ENCODE data around the gene RYR1.
A peak's percentile ranks its signal among the peaks of the same experiment; 100 is the strongest.
"Not testable (repeated sequence)": the region's sequence is repeated elsewhere in the genome, so short reads cannot be mapped to it uniquely, and the experiment has no call there.

The RYR1 gene

DNA sequence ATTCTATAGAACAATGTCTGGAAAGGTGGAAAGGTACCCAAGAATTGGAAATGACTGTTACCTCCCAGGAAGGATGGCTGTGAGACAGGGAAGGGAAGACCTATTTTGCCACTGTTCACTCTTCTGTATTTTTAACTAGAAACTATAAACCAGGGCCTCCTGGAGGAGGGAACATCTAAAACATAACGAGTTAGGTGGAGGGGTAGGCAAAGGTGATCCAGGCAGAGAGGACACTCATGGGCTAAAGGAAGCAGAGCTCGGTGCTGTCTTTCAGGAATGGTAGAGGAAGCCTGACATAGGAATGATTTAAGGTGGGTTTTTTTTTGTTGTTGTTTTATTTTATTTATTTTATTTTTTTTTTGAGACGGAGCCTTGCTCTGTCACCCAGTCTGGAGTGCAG is 191.3 kb downstream of the RYR1 start:
- no peak for TF ChIP-seq ZFX (IDR thresholded peaks at IDR 0.05)
- TF ChIP-seq, protein P1, sequence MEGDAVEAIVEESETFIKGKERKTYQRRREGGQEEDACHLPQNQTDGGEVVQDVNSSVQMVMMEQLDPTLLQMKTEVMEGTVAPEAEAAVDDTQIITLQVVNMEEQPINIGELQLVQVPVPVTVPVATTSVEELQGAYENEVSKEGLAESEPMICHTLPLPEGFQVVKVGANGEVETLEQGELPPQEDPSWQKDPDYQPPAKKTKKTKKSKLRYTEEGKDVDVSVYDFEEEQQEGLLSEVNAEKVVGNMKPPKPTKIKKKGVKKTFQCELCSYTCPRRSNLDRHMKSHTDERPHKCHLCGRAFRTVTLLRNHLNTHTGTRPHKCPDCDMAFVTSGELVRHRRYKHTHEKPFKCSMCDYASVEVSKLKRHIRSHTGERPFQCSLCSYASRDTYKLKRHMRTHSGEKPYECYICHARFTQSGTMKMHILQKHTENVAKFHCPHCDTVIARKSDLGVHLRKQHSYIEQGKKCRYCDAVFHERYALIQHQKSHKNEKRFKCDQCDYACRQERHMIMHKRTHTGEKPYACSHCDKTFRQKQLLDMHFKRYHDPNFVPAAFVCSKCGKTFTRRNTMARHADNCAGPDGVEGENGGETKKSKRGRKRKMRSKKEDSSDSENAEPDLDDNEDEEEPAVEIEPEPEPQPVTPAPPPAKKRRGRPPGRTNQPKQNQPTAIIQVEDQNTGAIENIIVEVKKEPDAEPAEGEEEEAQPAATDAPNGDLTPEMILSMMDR (conservative IDR thresholded peaks at IDR 0.05) = no peak
- no peak overlapping the region for H3K27ac ChIP-seq

DNA sequence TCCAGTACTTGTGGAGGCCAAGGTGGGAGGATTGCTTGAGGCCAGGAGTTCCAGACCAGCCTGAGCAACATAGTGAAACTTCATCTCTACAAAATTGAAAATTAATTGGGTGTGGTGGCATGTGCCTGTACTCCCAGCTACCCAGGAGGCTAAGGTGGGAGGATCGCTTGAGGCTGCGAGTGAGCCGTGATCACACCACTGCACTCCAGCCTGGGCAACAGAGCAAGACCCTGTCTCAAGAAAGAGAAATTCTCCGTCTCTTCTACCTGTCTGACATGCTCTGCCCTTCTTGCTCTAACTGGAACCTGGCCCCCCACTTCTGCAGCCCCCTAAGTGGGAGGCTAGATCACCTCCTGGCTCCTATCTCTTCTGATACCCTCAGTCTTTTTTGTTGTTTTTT is 192.9 kb downstream of the RYR1 start:
- TF ChIP-seq, protein P1 (conservative IDR thresholded peaks at IDR 0.05) = no peak
- TF ChIP-seq ZFX (IDR thresholded peaks at IDR 0.05) = no peak

DNA sequence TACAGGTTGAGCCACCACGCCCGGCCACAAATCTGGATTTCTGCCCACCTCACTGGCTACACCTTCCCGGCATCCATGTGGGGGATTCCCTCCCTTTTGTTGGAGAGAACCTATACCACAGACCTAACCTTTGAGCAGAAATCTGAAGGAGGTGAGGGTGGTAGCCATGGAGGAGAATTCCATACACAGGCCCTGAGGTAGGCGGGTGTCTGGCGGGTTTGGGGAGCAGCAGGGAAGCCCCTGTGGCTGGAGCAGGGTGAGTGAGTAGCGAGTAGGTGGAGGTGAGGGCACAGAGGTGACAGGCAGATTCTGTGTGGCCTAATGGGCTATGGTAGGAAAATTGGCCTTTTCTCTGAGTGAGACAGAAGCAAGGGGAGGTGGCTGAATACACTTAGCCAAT is 196.1 kb downstream of the RYR1 start:
- no peak overlapping the region for H3K27ac ChIP-seq
- TF ChIP-seq ZFX (IDR thresholded peaks at IDR 0.05) = no peak
- TF ChIP-seq, protein P1 (conservative IDR thresholded peaks at IDR 0.05) = no peak

More for the DNA sequence above, 192.9 kb downstream of the RYR1 start:
- no peak overlapping the region for H3K27ac ChIP-seq

DNA sequence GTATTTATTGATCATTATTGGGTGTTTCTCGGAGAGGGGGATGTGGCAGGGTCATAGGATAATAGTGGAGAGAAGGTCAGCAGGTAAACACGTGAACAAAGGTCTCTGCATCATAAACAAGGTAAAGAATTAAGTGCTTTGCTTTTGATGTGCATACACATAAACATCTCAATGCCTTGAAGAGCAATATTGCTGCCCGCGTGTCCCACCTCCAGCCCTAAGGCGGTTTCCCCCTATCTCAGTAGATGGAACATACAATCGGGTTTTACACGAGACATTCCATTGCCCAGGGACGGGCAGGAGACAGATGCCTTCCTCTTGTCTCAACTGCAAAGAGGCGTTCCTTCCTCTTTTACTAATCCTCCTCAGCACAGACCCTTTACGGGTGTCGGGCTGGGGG is 197.8 kb downstream of the RYR1 start:
- not testable (repeated sequence) for H3K27ac ChIP-seq

DNA sequence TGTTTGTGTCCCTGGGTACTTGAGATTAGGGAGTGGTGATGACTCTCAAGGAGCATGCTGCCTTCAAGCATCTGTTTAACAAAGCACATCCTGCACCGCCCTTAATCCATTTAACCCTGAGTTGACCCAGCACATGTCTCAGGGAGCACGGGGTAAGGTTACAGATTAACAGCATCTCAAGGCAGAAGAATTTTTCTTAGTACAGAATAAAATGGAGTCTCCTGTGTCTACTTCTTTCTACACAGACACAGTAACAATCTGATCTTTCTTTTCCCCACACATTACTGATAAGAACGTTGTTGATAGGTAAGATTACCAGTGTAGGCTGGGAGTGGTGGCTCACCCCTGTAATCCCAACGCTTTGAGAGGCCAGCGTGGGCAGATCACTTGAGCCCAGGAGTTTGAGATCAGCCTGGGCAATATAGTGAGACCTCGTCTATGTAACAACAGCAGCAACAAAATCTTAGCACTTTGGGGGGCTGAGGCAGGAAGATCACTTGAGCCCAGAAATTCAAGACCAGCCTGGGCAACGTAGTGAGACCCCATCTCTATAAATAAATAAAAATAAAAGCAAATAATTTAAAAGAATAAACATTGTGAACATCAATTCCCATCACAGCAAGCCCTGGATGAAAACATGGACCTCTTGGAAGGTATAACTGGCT is 198.5 kb downstream of the RYR1 start:
- not testable (repeated sequence) for H3K27ac ChIP-seq

DNA sequence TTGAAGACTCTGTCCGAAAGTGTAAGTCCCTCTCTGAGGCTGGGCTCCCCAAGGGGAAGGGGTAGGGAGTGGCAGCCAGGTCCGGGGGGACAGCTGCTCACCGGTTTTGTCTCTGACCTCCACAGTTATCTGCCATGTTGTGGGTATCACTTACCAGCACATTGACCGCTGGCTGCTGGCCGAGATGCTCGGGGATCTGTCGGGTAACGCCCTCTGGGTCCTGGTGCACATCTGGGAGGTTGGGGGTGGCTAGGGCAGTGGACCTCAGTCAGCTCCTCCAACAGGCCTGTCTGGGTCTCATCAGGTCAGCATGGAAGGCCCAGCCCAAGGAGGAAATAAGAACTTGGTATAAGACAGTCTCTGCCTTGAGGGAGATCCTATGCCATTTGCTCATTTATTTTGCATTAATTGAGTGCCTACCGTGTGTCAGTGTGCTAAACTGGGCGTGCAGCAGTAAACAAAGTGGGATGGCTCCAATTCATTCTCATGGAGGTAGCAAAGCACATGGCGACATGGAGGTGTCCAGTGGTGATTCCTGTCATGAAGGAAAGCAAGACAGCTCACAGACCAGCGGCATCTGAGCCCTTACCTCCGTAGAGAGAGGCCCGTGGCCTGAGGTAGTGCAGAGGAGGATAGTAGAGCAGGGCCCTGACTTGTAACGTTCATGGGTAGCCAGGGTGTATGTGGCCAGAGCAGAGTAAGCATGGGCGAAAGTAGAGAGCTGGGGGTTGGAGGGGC is 199.2 kb downstream of the RYR1 start:
- H3K27ac ChIP-seq = no peak overlapping the region
- no peak for TF ChIP-seq ZFX (IDR thresholded peaks at IDR 0.05)
- TF ChIP-seq, protein P1 (conservative IDR thresholded peaks at IDR 0.05) = no peak

DNA sequence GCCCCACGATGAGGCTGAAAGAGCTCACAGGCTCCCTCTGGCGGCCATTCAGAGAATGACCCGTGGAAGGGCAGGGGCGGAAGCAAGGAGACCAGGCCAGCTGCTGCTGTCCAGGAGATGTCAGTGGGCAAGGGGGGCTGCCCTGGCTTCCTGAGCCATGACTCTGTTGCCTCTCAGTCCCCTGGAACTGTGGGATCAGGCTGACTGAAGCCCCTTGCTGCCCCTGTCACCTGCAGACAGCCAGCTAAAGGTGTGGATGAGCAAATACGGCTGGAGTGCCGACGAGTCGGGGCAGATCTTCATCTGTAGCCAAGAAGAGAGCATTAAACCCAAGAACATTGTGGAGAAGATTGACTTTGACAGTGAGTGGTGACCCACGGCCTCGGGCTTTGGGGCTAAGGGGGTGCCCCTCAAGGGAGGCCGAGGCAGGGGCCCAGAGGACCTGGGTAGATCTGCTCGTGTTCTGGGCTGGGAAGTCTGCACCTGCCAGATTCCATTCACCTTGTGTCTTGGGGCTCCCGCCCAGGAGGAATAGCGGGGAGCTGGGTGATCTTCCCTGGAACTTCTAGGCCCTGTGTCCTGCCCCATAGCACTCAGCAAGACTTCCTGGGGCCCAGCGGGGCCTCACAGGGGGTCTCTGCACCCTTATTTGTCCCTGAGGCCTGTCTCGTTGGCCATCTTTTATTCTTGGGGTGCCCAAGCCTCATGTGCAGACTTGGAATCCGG is 201.4 kb downstream of the RYR1 start:
- TF ChIP-seq ZFX (IDR thresholded peaks at IDR 0.05) = no peak
- TF ChIP-seq, protein P1 (conservative IDR thresholded peaks at IDR 0.05) = peak; percentile 97
- no peak overlapping the region for H3K27ac ChIP-seq

Measured in C4-2B (cell line).